HUES6 (cell line): ENCODE measurements around the gene PBOV1.

ENCODE experiments used
- H3K27ac ChIP-seq: 2 replicates; pipeline ENCODE4 v1.7.0; 2013; ENCODE audit warnings: low read depth, mild to moderate bottlenecking, low read length, inconsistent platforms
- H3K27me3 ChIP-seq: 2 replicates; pipeline ENCODE4 v1.6.1; 2013; ENCODE audit warnings: low read length; ENCODE audit not compliant: control insufficient read depth, insufficient read depth
- H3K36me3 ChIP-seq: 2 replicates; pipeline ENCODE4 v1.6.1; 2013; ENCODE audit warnings: low read length; ENCODE audit not compliant: control insufficient read depth, insufficient read depth
- H3K4me1 ChIP-seq: 2 replicates; pipeline ENCODE4 v1.6.1; 2013; ENCODE audit warnings: low read length; ENCODE audit not compliant: control insufficient read depth, insufficient read depth
- H3K4me3 ChIP-seq: 2 replicates; pipeline ENCODE4 v1.5.1; 2013; ENCODE audit warnings: low read depth, low read length
- H3K9ac ChIP-seq: one replicate; pipeline ENCODE4 v1.6.1; 2013; ENCODE audit warnings: mild to moderate bottlenecking, low read length
- H3K9me3 ChIP-seq: 2 replicates; pipeline ENCODE4 v1.6.1; 2013; ENCODE audit warnings: low read depth, low read length; ENCODE audit not compliant: control insufficient read depth, insufficient read depth

The PBOV1 gene

GRCh38 chr6:138218449-138218848 is at the start of gene PBOV1:
Gene PBOV1, minus strand, starts transcription at chr6:138218491. Its CDS starts 96 bp downstream, at chr6:138218395.
- no peaks in the 10 kb centered on the region for H3K27me3 ChIP-seq
- H3K27ac ChIP-seq: no peak within 1 kb of the TSS
- H3K9me3 ChIP-seq: no peaks in the 10 kb centered on the region
- no peaks in the 10 kb centered on the region for H3K36me3 ChIP-seq
- H3K9ac ChIP-seq: no peak within 1 kb of the TSS
- peaks cover 5% of the 10 kb centered on the region for H3K4me1 ChIP-seq
- H3K4me3 ChIP-seq: no peak within 1 kb of the TSS

GRCh38 chr6:138266095-138266494 is 47.8 kb upstream of the PBOV1 start:
- no peaks in the 10 kb centered on the region for H3K4me1 ChIP-seq
- H3K4me3 ChIP-seq: no peak overlapping the region
- H3K27me3 ChIP-seq: no peaks in the 10 kb centered on the region
- no peak overlapping the region for H3K27ac ChIP-seq
- H3K9ac ChIP-seq: no peak overlapping the region
- peaks cover 11% of the 10 kb centered on the region; the same call in 1 of the 2 replicates for H3K36me3 ChIP-seq
- no peaks in the 10 kb centered on the region for H3K9me3 ChIP-seq

- Histone ChIP-seq H3K9ac (no peak overlapping the region), H3K4me3 (no peak overlapping the region), H3K27ac (no peak overlapping the region), H3K36me3 (peaks cover 11% of the 10 kb centered on the region; the same call in 1 of the 2 replicates), H3K9me3 (no peaks in the 10 kb centered on the region), H3K4me1 (no peaks in the 10 kb centered on the region), H3K27me3 (no peaks in the 10 kb centered on the region)
These were observed 46.1 kb upstream of the PBOV1 start for GRCh38 chr6:138264372-138264880.

DNA sequence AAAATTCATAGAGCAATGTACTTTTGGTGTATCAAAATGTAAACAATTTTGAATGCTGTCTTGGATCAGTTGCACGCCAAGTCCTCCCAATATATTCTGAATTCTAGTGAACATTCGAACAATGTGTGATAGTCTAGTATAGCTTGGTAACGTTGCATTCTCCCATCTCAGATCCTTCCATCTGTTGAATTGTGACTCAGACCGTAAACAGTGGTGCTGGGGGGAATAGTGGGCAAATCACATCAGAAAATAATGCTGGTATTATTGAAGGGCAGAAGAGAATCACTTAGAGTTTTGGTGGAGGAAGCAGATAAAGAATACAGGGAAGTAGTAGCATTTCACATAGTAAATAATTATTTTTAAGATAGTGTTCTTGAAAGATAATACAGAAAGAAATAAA is 45.7 kb upstream of the PBOV1 start:
- Histone ChIP-seq H3K9me3 (no peaks in the 10 kb centered on the region), H3K9ac (no peak overlapping the region), H3K4me3 (no peak overlapping the region), H3K27ac (no peak overlapping the region), H3K4me1 (no peaks in the 10 kb centered on the region), H3K36me3 (peaks cover 11% of the 10 kb centered on the region; the same call in 1 of the 2 replicates), H3K27me3 (no peaks in the 10 kb centered on the region)

DNA sequence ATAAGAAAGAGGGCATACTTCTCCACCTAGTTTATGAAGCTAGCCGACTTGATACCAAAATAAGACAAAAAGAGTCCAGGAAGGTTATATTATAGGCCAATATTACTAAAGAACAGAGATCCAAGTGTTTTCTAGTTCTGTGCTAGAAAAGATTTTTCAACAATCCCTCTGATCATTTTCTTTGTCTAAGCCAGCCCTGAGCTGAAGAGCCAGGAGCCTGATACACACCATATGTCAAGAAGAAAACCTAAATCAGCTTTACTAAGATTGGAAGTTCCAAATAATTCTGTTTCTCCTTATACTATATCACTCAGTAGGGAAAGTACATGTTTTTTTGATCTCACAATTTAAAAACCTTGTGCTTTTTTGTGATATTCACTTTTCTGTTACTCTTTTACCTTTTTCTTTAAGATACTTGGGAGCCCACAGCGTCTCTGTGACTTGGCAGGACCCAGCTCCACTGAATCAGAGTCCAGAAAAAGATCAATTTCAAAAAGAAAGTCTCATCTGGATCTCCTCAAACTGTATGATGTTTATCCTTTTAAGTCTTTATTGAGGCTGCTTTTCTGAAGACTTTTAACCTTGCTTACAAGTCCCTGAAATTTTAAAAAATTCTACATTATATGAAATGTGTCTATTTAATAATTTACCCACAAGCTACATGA is 43.0 kb upstream of the PBOV1 start:
- no peaks in the 10 kb centered on the region for H3K9me3 ChIP-seq
- no peaks in the 10 kb centered on the region for H3K27me3 ChIP-seq
- no peak overlapping the region for H3K27ac ChIP-seq
- peaks cover 11% of the 10 kb centered on the region; the same call in 1 of the 2 replicates for H3K36me3 ChIP-seq
- no peaks in the 10 kb centered on the region for H3K4me1 ChIP-seq
- H3K9ac ChIP-seq: no peak overlapping the region
- no peak overlapping the region for H3K4me3 ChIP-seq

GRCh38 chr6:138258991-138259390 is 40.7 kb upstream of the PBOV1 start:
- Histone ChIP-seq H3K27ac (no peak overlapping the region), H3K4me3 (no peak overlapping the region), H3K9me3 (no peaks in the 10 kb centered on the region), H3K4me1 (no peaks in the 10 kb centered on the region), H3K27me3 (no peaks in the 10 kb centered on the region), H3K9ac (no peak overlapping the region), H3K36me3 (peaks cover 15% of the 10 kb centered on the region; the same call in 1 of the 2 replicates)

DNA sequence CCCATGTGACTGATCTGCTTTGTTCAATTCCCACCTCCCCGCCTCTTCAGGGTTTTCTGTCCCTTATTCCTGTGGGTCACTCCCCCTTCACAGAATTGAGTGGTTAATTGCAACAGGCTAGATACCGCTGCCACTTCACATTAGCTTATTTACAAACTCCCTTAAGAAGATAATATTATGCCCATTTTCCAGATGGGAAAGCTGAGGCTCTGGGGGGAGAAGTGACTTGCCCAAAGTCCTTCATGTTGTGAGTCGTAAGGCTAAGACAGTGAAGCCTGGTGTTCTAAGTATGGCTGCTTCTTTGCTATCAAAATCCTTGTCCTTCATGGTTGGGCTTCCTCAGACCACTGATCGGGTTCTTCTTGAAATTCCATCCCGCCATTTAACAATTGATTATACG is 39.9 kb upstream of the PBOV1 start:
- Histone ChIP-seq H3K9ac (no peak overlapping the region), H3K27ac (no peak overlapping the region), H3K4me3 (no peak overlapping the region), H3K27me3 (no peaks in the 10 kb centered on the region), H3K9me3 (no peaks in the 10 kb centered on the region), H3K4me1 (no peaks in the 10 kb centered on the region), H3K36me3 (peaks cover 15% of the 10 kb centered on the region; the same call in 1 of the 2 replicates)

- no peaks in the 10 kb centered on the region for H3K4me1 ChIP-seq
- H3K36me3 ChIP-seq: peaks cover 9% of the 10 kb centered on the region; the same call in 1 of the 2 replicates
- no peaks in the 10 kb centered on the region for H3K9me3 ChIP-seq
- no peak overlapping the region for H3K4me3 ChIP-seq
- H3K27me3 ChIP-seq: no peaks in the 10 kb centered on the region
- H3K9ac ChIP-seq: no peak overlapping the region
- H3K27ac ChIP-seq: no peak overlapping the region
These were observed 39.3 kb upstream of the PBOV1 start for GRCh38 chr6:138257638-138258040.

DNA sequence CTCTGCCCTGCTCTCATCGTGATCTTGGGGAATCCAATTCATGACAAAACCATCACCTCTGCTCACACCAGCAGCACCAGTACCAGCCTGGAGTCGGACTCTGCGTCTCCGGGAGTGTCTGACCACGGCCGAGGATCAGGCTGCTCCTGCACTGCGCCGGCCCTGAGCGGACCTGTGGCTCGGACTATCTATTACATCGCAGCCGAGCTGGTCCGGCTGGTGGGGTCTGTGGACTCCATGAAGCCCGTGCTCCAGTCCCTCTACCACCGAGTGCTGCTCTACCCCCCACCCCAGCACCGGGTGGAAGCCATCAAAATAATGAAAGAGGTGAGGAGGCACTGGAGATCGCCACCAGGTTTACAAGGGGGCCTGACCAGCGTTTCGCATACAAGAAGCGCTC is 37.2 kb upstream of the PBOV1 start:
- H3K9me3 ChIP-seq: no peaks in the 10 kb centered on the region
- H3K27me3 ChIP-seq: no peaks in the 10 kb centered on the region
- H3K4me1 ChIP-seq: no peaks in the 10 kb centered on the region
- H3K4me3 ChIP-seq: no peak overlapping the region
- H3K9ac ChIP-seq: no peak overlapping the region
- H3K27ac ChIP-seq: no peak overlapping the region
- peaks cover 7% of the 10 kb centered on the region; the same call in 1 of the 2 replicates for H3K36me3 ChIP-seq

GRCh38 chr6:138253731-138254130 is 35.4 kb upstream of the PBOV1 start:
- Histone ChIP-seq H3K36me3 (peaks cover 7% of the 10 kb centered on the region; the same call in 1 of the 2 replicates), H3K4me3 (no peak overlapping the region), H3K9me3 (no peaks in the 10 kb centered on the region), H3K9ac (no peak overlapping the region), H3K27ac (no peak overlapping the region), H3K27me3 (no peaks in the 10 kb centered on the region), H3K4me1 (no peaks in the 10 kb centered on the region)

DNA sequence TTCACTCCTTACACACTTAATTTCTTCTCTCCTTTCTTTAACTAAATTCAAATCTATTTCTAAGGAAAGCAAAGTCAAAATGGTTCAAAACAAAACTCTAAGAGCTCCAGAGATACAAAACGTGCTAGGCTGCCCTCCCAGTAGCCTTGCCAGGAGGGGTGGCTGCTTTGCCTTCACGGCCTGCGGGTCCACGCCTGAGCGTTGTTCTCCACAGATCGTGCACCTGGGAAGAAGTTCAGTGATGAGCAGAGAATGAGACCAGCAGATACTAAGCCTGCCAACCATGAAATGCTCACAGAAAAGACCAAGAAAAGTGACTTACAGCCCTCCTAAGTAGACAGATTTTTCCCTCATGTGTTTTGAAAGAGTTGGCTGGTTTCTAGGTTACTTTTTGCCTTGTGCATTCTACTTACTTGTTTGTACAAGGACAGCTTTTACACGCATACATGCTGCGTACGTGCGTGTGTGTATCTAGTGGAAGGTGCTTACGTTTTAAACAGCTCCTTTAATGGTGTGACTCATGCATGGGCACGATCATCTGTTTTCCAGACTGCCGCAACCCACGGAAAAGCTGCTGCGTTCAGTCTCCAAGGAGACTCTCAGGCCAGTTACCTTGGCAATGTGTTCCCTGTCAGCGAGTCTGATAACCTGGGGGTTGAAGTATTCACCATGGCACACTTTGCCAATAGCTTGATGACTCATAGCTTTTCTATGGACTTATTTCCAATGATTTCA is 32.4 kb upstream of the PBOV1 start:
- Histone ChIP-seq H3K27me3 (no peaks in the 10 kb centered on the region), H3K9ac (no peak overlapping the region), H3K27ac (no peak overlapping the region), H3K4me1 (no peaks in the 10 kb centered on the region), H3K36me3 (peaks cover 7% of the 10 kb centered on the region; the same call in 1 of the 2 replicates), H3K4me3 (no peak overlapping the region), H3K9me3 (no peaks in the 10 kb centered on the region)
